WTC11 (cell line): Measurements from ENCODE around the gene SLC25A40. TPM values are rescaled to one million over a fixed set of nuclear protein-coding genes. Genes with fewer than 3 reads are reported as not detected.

Experiments used
- ATAC-seq: fragments of 200-7000 bp; cut with Tn5 transposase; 2 replicates; pipeline ENCODE4 v1.10.0; 2021; ENCODE audit warnings: mild to moderate bottlenecking, moderate library complexity
- CTCF ChIA-PET: fragments of 300-600 bp; sonication (Branson Sonifier 250); formaldehyde crosslinking; loops from one replicate; lab custom pipeline; 2021; ENCODE audit warnings: antibody characterized with exemption; lab: Charles Lee
- POLR2A ChIA-PET: fragments of 350-600 bp; sonication (Branson Sonifier 250); formaldehyde crosslinking; loops from one replicate; lab custom pipeline; 2021; ENCODE audit warnings: antibody characterized with exemption; lab: Charles Lee
- DNase-seq: peaks from one replicate; pipeline ENCODE4 v3.0.0; 2021; ENCODE audit warnings: low spot score
- H3K27ac Mint-ChIP-seq: 2 replicates; pipeline ENCODE4 v1.8.0; 2021; ENCODE audit warnings: mixed read lengths
- H3K27me3 Mint-ChIP-seq: 2 replicates; pipeline ENCODE4 v1.8.0; 2021; ENCODE audit warnings: low read depth, mild to moderate bottlenecking, moderate library complexity, mixed read lengths
- H3K36me3 Mint-ChIP-seq: 2 replicates; pipeline ENCODE4 v1.8.0; 2021; ENCODE audit warnings: mixed read lengths
- H3K4me1 Mint-ChIP-seq: 2 replicates; pipeline ENCODE4 v1.8.0; 2022; ENCODE audit warnings: mixed read lengths
- H3K4me3 Mint-ChIP-seq: 2 replicates; pipeline ENCODE4 v1.8.0; 2021; ENCODE audit warnings: mild to moderate bottlenecking, moderate library complexity, mixed read lengths
- H3K9me3 Mint-ChIP-seq: 2 replicates; pipeline ENCODE4 v1.8.0; 2021; ENCODE audit warnings: mixed read lengths
- CBFB ChIP-seq: sonication (generic); formaldehyde crosslinking; IDR thresholded peaks from 2 replicates; pipeline ENCODE4 v1.8.1; 2022; ENCODE audit warnings: mild to moderate bottlenecking, low read depth, missing genetic modification reagents
- CREB1 ChIP-seq: sonication (generic); formaldehyde crosslinking; IDR thresholded peaks from 2 replicates; pipeline ENCODE4 v1.8.0; 2023; ENCODE audit warnings: mild to moderate bottlenecking, missing genetic modification reagents
- ELF4 ChIP-seq: sonication (generic); formaldehyde crosslinking; IDR thresholded peaks from 2 replicates; pipeline ENCODE4 v1.8.1; 2022; ENCODE audit warnings: low read depth, mild to moderate bottlenecking, moderate library complexity, missing genetic modification reagents
- FOXP1 ChIP-seq: sonication (generic); formaldehyde crosslinking; IDR thresholded peaks from 2 replicates; pipeline ENCODE4 v1.8.0; 2022; ENCODE audit warnings: missing genetic modification reagents, mild to moderate bottlenecking, moderate library complexity, borderline replicate concordance
- GABPB1 ChIP-seq: sonication (generic); formaldehyde crosslinking; IDR thresholded peaks from 2 replicates; pipeline ENCODE4 v1.8.1; 2023; ENCODE audit warnings: mild to moderate bottlenecking, missing genetic modification reagents
- JAZF1 ChIP-seq: fragments of 250-450 bp; sonication (Bioruptor Pico); IDR thresholded peaks from 2 replicates; pipeline ENCODE4 v1.9.0; 2021; ENCODE audit warnings: moderate library complexity, mild to moderate bottlenecking, inconsistent platforms
- NFATC4 ChIP-seq: fragments of 250-450 bp; sonication (Bioruptor Pico); IDR thresholded peaks from 2 replicates; pipeline ENCODE4 v1.9.0; 2021; ENCODE audit warnings: mild to moderate bottlenecking
- NR1H2 ChIP-seq: sonication (generic); formaldehyde crosslinking; IDR thresholded peaks from 2 replicates; pipeline ENCODE4 v1.9.0; 2021; ENCODE audit warnings: mild to moderate bottlenecking, moderate library complexity, missing genetic modification reagents
- NR3C1 ChIP-seq: sonication (generic); formaldehyde crosslinking; conservative IDR thresholded peaks from 2 replicates; pipeline ENCODE4 v1.8.1; 2023; ENCODE audit warnings: low read depth, mild to moderate bottlenecking, missing genetic modification reagents
- SMAD4 ChIP-seq: sonication (generic); formaldehyde crosslinking; IDR thresholded peaks from 2 replicates; pipeline ENCODE4 v1.8.0; 2022; ENCODE audit warnings: mild to moderate bottlenecking, missing genetic modification reagents
- SOX15 ChIP-seq: fragments of 250-450 bp; sonication (Bioruptor Pico); IDR thresholded peaks from 2 replicates; pipeline ENCODE4 v1.9.0; 2021; ENCODE audit warnings: mild to moderate bottlenecking
- ZBTB21 ChIP-seq: sonication (generic); formaldehyde crosslinking; IDR thresholded peaks from 2 replicates; pipeline ENCODE4 v1.8.1; 2023; ENCODE audit warnings: mild to moderate bottlenecking, missing genetic modification reagents, borderline replicate concordance
- ZNF232 ChIP-seq: sonication (generic); formaldehyde crosslinking; IDR thresholded peaks from 2 replicates; pipeline ENCODE4 v1.8.0; 2022; ENCODE audit warnings: mild to moderate bottlenecking, missing genetic modification reagents
- ZNF263 ChIP-seq: sonication (generic); formaldehyde crosslinking; IDR thresholded peaks from 2 replicates; pipeline ENCODE4 v1.8.1; 2022; ENCODE audit warnings: low read depth, mild to moderate bottlenecking, moderate library complexity, missing genetic modification reagents
- total RNA-seq: library from RNA; stranded (reverse); gene quantifications from 3 replicates; pipeline ENCODE4 v1.2.3, GENCODE V29; 2021
- TF ChIP-seq, protein P1 (sequence below): sonication (generic); formaldehyde crosslinking; IDR thresholded peaks from 2 replicates; pipeline ENCODE4 v1.8.1; 2022; ENCODE audit warnings: low read depth, mild to moderate bottlenecking, moderate library complexity, missing genetic modification reagents, borderline replicate concordance
- TF ChIP-seq, protein P2 (sequence below): sonication (generic); formaldehyde crosslinking; IDR thresholded peaks from 2 replicates; pipeline ENCODE4 v1.8.0; 2022; ENCODE audit warnings: mild to moderate bottlenecking, missing genetic modification reagents
- TF ChIP-seq, protein P3 (sequence below): sonication (generic); formaldehyde crosslinking; IDR thresholded peaks from 2 replicates; pipeline ENCODE4 v1.8.1; 2023; ENCODE audit warnings: mild to moderate bottlenecking, missing genetic modification reagents, borderline replicate concordance
- TF ChIP-seq, protein P4 (sequence below): fragments of 250-450 bp; sonication (Bioruptor Pico); IDR thresholded peaks from 2 replicates; pipeline ENCODE4 v1.9.0; 2021; ENCODE audit warnings: mild to moderate bottlenecking

SLC25A40 gene
- total RNA-seq, 1 experiment from 2014 or later = 18.1 TPM

DNA sequence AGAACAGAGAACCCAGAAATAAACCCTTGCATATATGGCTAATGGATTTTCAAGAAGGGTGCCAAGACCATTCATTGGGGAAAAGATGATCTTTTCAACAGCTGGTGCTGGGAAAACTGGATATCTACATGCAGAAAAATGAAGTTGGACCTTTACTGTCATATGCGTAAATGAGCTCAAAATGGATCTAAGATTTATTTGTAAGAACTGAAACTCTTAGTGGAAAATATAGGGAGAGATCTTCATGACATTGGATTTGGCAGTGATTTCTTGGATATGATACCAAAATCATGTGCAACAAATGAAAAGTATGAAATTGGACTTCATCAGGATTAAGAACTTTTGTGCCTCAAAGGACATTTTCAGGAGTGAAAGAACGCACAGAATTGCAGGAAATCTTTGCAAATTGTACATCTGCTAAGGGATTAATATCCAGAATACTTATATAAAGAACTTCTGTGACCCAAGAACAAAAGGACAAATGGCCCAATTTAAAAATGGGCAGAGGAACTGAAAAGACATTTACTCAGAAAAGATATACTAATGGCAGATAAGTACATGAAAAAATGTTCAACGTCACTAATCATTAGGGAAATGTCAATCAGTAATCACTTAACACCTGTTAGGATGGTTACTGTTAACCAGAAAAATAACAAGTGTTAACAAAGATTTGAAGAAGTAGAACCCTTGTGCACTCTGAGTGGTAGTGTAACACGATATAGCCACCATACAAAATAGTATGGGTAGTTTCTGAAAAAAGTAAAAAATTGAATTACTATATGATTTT is 6.2 kb upstream of the SLC25A40 start:
- ATAC-seq = no peak
- Mint-ChIP-seq H3K4me3 (no peak overlapping the region), H3K36me3 (peaks cover 42% of the 10 kb centered on the region), H3K4me1 (peaks cover 8% of the 10 kb centered on the region), H3K27ac (no peak overlapping the region), H3K9me3 (no peaks in the 10 kb centered on the region), H3K27me3 (no peaks in the 10 kb centered on the region)
- no peak for DNase-seq
- TF ChIP-seq SOX15 (CRISPR knock-in tag) (no peak), ZNF232 (no peak), NR1H2 (CRISPR knock-in tag) (no peak), ELF4 (CRISPR knock-in tag) (no peak), CREB1 (CRISPR knock-in tag) (no peak), SMAD4 (CRISPR knock-in tag) (no peak), ZBTB21 (CRISPR knock-in tag) (no peak), JAZF1 (CRISPR knock-in tag) (no peak), ZNF263 (CRISPR knock-in tag) (no peak), FOXP1 (no peak), CBFB (CRISPR knock-in tag) (no peak)
- TF ChIP-seq, protein P1, sequence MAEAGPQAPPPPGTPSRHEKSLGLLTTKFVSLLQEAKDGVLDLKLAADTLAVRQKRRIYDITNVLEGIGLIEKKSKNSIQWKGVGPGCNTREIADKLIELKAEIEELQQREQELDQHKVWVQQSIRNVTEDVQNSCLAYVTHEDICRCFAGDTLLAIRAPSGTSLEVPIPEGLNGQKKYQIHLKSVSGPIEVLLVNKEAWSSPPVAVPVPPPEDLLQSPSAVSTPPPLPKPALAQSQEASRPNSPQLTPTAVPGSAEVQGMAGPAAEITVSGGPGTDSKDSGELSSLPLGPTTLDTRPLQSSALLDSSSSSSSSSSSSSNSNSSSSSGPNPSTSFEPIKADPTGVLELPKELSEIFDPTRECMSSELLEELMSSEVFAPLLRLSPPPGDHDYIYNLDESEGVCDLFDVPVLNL (CRISPR knock-in tag) = no peak
- TF ChIP-seq, protein P2, sequence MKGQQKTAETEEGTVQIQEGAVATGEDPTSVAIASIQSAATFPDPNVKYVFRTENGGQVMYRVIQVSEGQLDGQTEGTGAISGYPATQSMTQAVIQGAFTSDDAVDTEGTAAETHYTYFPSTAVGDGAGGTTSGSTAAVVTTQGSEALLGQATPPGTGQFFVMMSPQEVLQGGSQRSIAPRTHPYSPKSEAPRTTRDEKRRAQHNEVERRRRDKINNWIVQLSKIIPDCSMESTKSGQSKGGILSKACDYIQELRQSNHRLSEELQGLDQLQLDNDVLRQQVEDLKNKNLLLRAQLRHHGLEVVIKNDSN (CRISPR knock-in tag) = no peak
- ChIA-PET POLR2A (no interaction called here), CTCF (no interaction called here)

DNA sequence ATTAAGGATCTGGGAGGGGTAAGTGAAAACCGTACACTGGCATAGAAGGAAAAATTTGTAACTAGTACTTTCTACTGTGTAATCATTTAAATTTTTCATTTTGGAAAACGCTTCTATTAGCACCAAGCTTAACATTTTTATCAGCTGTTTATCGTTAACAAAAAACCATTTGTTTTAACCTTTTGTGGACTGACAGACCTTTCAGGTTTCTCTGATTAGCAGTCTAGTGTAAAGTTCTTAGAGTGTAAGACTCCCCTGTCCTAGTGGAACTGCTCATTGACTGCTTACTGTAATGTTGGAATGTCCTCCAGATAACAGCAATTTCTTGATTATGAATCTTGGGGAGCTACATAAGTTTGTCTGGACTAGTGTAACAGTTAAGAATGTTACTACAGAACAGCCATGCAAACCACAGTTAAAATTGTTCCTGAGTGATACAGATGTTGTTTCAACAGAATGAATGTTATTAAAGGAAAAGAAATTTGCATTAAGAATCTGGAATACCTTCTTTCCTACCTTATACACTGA is 2.1 kb upstream of the SLC25A40 start:
- Mint-ChIP-seq H3K27me3 (no peaks in the 10 kb centered on the region), H3K4me3 (peak overlapping the region; percentile 92), H3K4me1 (peaks cover 25% of the 10 kb centered on the region), H3K27ac (peak overlapping the region; percentile 23; the same call in 1 of the 2 replicates), H3K36me3 (peaks cover 29% of the 10 kb centered on the region), H3K9me3 (no peaks in the 10 kb centered on the region)
- no peak for TF ChIP-seq GABPB1 (CRISPR knock-in tag)
- TF ChIP-seq, protein P3, sequence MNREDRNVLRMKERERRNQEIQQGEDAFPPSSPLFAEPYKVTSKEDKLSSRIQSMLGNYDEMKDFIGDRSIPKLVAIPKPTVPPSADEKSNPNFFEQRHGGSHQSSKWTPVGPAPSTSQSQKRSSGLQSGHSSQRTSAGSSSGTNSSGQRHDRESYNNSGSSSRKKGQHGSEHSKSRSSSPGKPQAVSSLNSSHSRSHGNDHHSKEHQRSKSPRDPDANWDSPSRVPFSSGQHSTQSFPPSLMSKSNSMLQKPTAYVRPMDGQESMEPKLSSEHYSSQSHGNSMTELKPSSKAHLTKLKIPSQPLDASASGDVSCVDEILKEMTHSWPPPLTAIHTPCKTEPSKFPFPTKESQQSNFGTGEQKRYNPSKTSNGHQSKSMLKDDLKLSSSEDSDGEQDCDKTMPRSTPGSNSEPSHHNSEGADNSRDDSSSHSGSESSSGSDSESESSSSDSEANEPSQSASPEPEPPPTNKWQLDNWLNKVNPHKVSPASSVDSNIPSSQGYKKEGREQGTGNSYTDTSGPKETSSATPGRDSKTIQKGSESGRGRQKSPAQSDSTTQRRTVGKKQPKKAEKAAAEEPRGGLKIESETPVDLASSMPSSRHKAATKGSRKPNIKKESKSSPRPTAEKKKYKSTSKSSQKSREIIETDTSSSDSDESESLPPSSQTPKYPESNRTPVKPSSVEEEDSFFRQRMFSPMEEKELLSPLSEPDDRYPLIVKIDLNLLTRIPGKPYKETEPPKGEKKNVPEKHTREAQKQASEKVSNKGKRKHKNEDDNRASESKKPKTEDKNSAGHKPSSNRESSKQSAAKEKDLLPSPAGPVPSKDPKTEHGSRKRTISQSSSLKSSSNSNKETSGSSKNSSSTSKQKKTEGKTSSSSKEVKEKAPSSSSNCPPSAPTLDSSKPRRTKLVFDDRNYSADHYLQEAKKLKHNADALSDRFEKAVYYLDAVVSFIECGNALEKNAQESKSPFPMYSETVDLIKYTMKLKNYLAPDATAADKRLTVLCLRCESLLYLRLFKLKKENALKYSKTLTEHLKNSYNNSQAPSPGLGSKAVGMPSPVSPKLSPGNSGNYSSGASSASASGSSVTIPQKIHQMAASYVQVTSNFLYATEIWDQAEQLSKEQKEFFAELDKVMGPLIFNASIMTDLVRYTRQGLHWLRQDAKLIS (CRISPR knock-in tag) = no peak
- TF ChIP-seq, protein P4, sequence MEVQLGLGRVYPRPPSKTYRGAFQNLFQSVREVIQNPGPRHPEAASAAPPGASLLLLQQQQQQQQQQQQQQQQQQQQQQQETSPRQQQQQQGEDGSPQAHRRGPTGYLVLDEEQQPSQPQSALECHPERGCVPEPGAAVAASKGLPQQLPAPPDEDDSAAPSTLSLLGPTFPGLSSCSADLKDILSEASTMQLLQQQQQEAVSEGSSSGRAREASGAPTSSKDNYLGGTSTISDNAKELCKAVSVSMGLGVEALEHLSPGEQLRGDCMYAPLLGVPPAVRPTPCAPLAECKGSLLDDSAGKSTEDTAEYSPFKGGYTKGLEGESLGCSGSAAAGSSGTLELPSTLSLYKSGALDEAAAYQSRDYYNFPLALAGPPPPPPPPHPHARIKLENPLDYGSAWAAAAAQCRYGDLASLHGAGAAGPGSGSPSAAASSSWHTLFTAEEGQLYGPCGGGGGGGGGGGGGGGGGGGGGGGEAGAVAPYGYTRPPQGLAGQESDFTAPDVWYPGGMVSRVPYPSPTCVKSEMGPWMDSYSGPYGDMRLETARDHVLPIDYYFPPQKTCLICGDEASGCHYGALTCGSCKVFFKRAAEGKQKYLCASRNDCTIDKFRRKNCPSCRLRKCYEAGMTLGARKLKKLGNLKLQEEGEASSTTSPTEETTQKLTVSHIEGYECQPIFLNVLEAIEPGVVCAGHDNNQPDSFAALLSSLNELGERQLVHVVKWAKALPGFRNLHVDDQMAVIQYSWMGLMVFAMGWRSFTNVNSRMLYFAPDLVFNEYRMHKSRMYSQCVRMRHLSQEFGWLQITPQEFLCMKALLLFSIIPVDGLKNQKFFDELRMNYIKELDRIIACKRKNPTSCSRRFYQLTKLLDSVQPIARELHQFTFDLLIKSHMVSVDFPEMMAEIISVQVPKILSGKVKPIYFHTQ (CRISPR knock-in tag) = no peak
- TF ChIP-seq NFATC4 (CRISPR knock-in tag) = no peak
- no peak for TF ChIP-seq NR3C1 (CRISPR knock-in tag)
- no peak for TF ChIP-seq ELF4 (CRISPR knock-in tag)
- CTCF ChIA-PET = no interaction called here
- POLR2A ChIA-PET = no interaction called here
- DNase-seq (no peak), ATAC-seq (no peak)
